ENCODE data around the gene TBCD.

Gene TBCD

GRCh38 chr17:82835766-82836512 is 84.1 kb downstream of the TBCD start:
- DNase-seq: peak; percentile 64

- no peak for DNase-seq
Observed at GRCh38 chr17:82836823-82837357, 85.0 kb downstream of the TBCD start.

- no peak for DNase-seq
Observed at GRCh38 chr17:82837586-82838320, 85.9 kb downstream of the TBCD start.

GRCh38 chr17:82838386-82839063 is 86.7 kb downstream of the TBCD start:
- peak; percentile 45 for DNase-seq

- DNase-seq: peak; percentile 79
Observed at GRCh38 chr17:82839617-82840292, 87.9 kb downstream of the TBCD start, which contains the start of gene ZNF750. ZNF750 (minus strand) TSS chr17:82840022; CDS start chr17:82832454, 7,568 bp downstream.

GRCh38 chr17:82840431-82840831 is 88.6 kb downstream of the TBCD start:
- no peak for DNase-seq

- DNase-seq: no peak
Observed at GRCh38 chr17:82841921-82842596, 90.2 kb downstream of the TBCD start.

- no peak for DNase-seq
Observed at GRCh38 chr17:82843904-82844680, 92.2 kb downstream of the TBCD start.

- no peak for DNase-seq
Observed at GRCh38 chr17:82844796-82845162, 92.9 kb downstream of the TBCD start.

GRCh38 chr17:82845163-82845807 is 93.4 kb downstream of the TBCD start:
- DNase-seq: no peak

- DNase-seq: no peak
Observed at GRCh38 chr17:82846061-82846691, 94.3 kb downstream of the TBCD start.

- peak; percentile 90 for DNase-seq
Observed at GRCh38 chr17:82848022-82848592, 96.2 kb downstream of the TBCD start.

GRCh38 chr17:82849076-82849945 is 97.4 kb downstream of the TBCD start:
- DNase-seq: no peak

GRCh38 chr17:82851381-82851780 is 99.5 kb downstream of the TBCD start:
- DNase-seq: no peak

- no peak for DNase-seq
Observed at GRCh38 chr17:82854226-82854625, 102.4 kb downstream of the TBCD start.

GRCh38 chr17:82856361-82856760 is 104.5 kb downstream of the TBCD start:
- no peak for DNase-seq

GRCh38 chr17:82858376-82859126 is 106.7 kb downstream of the TBCD start:
- DNase-seq: no peak
